HepG2 (cell line): ENCODE measurements around the gene TCF25. TPM values are rescaled to one million over a fixed set of nuclear protein-coding genes. Genes with fewer than 3 reads are reported as not detected.

Experiments used
- GMEB1 ChIP-seq: sonication (generic); formaldehyde crosslinking; IDR thresholded peaks from 2 replicates; pipeline ENCODE4 v1.5.1; 2020; ENCODE audit warnings: missing genetic modification reagents, mild to moderate bottlenecking, borderline replicate concordance
- MEIS1 ChIP-seq: sonication (generic); formaldehyde crosslinking; IDR thresholded peaks from 2 replicates; pipeline ENCODE4 v1.9.0; 2021; ENCODE audit warnings: mild to moderate bottlenecking, missing genetic modification reagents, moderate library complexity, borderline replicate concordance
- PATZ1 ChIP-seq: sonication (generic); formaldehyde crosslinking; IDR thresholded peaks from 2 replicates; pipeline ENCODE4 v1.4.0; 2020; ENCODE audit warnings: missing genetic modification reagents
- PAXIP1 ChIP-seq: sonication (generic); formaldehyde crosslinking; conservative IDR thresholded peaks from 2 replicates; pipeline ENCODE4 v1.4.0; 2020; ENCODE audit warnings: mild to moderate bottlenecking, missing genetic modification reagents, moderate library complexity
- PTBP1 ChIP-seq: fragments of 200-400 bp; formaldehyde crosslinking; IDR thresholded peaks from 2 replicates; pipeline ENCODE4 v1.6.1; 2018; ENCODE audit warnings: low read length, low read depth; ENCODE audit not compliant: poor library complexity, severe bottlenecking
- RFX3 ChIP-seq: IDR thresholded peaks from 2 replicates; pipeline ENCODE4 v1.6.1; 2016; ENCODE audit warnings: missing biosample characterization, missing genetic modification reagents
- RNF2 ChIP-seq: fragments of 450-650 bp; conservative IDR thresholded peaks from 2 replicates; pipeline ENCODE4 v1.6.1; 2016; ENCODE audit warnings: low read depth
- RXRA ChIP-seq: sonication (generic); formaldehyde crosslinking; IDR thresholded peaks from 2 replicates; pipeline ENCODE4 v1.5.1; 2020; ENCODE audit warnings: missing genetic modification reagents
- ZNF432 ChIP-seq: sonication (generic); formaldehyde crosslinking; IDR thresholded peaks from 2 replicates; pipeline ENCODE4 v1.5.0; 2020; ENCODE audit warnings: missing genetic modification reagents, mild to moderate bottlenecking, borderline replicate concordance
- ZNF446 ChIP-seq: sonication (generic); formaldehyde crosslinking; IDR thresholded peaks from 2 replicates; pipeline ENCODE4 v1.5.0; 2020; ENCODE audit warnings: mild to moderate bottlenecking, missing genetic modification reagents
- ZNF574 ChIP-seq: sonication (generic); formaldehyde crosslinking; IDR thresholded peaks from 2 replicates; pipeline ENCODE4 v1.4.0; 2020; ENCODE audit warnings: missing genetic modification reagents
- ZNF687 ChIP-seq: sonication (generic); formaldehyde crosslinking; IDR thresholded peaks from 2 replicates; pipeline ENCODE4 v1.5.1; 2020; ENCODE audit warnings: mild to moderate bottlenecking, missing genetic modification reagents, moderate library complexity
- polyA plus RNA-seq, 8 experiments: library from polyadenylated mRNA; depleted of rRNA in 3 of 8; stranded (reverse) in 7 of 8; unstranded in 1 of 8; fragments of >200 nt; fragmentation: Illumina TruSeq in 4 of 8; extraction: Trizol in 4 of 8; gene quantifications; 2 replicates each; pipeline versions ENCODE4 v1.2.1 to v1.2.3, GENCODE V29; 2011 to 2016; ENCODE audit warnings: low read depth in 4 of 8, missing spikeins in 1 of 8, mixed read lengths in 1 of 8; ENCODE audit not compliant: insufficient read depth in 1 of 8
- total RNA-seq, 5 experiments: library from RNA; depleted of rRNA; stranded (reverse); fragments of >200 nt; fragmentation: Illumina TruSeq; extraction: Trizol; gene quantifications; 2 replicates each; pipeline ENCODE4 v1.2.3, GENCODE V29; 2016; ENCODE audit warnings: low read depth in 1 of 5

Gene TCF25
- total and polyA plus RNA-seq, 2 of the 13 experiments (the other 11 are each of a cell fraction or from before 2014, with no cell fraction given) = 138 to 206 TPM

GRCh38 chr16:89827383-89828198, 45.8 kb upstream of the TCF25 start (continued):
- TF ChIP-seq PATZ1 (CRISPR knock-in tag) (peak; percentile 89), ZNF446 (CRISPR knock-in tag) (0 out of 2 replicates have a peak, but pooled peaks have one; percentile 22), RNF2 (no peak), PTBP1 (peak; percentile 48), ZNF432 (CRISPR knock-in tag) (no peak; the same call in 1 of the 2 replicates), RFX3 (no peak), ZNF687 (CRISPR knock-in tag) (peak; percentile 91), MEIS1 (CRISPR knock-in tag) (no peak), GMEB1 (peak; percentile 15; the same call in 1 of the 2 replicates), ZNF574 (CRISPR knock-in tag) (no peak; the same call in 1 of the 2 replicates), RXRA (CRISPR knock-in tag) (peak; percentile 79), PAXIP1 (CRISPR knock-in tag) (no peak)
